Measurements from ENCODE around the gene BRME1.

DNA sequence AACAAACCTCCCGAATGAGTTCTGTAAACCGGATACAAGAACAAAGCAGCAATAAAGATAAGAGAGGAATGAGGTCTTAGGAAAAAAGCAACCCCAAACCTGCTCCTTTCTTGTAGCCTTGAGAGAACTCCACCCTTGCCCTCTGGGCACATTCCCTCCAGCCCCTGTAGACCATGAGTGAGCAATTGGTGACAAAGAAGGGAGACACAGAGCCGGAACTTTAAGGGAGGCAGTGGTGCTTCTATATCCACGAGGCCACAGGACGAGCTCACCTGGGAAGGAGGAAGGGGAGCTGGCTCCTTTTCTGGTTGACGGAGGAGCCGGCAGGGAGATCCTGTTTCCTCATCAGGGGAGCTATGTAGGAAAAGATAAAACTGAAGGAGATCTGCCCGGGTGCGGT, 13.0 kb downstream of the BRME1 start:
- no peak for TF ChIP-seq MAZ (IDR thresholded peaks at IDR 0.05; ENCODE audit: borderline replicate concordance, low read depth, low read length)
- no peak for TF ChIP-seq CBX8 (IDR thresholded peaks at IDR 0.05)
- TF ChIP-seq RCOR1 (IDR thresholded peaks at IDR 0.05; ENCODE audit: low read depth, low read length), result no peak
- TF ChIP-seq ESRRA (IDR thresholded peaks at IDR 0.05; ENCODE audit: borderline replicate concordance, low read length), result no peak
- TF ChIP-seq, protein P1, sequence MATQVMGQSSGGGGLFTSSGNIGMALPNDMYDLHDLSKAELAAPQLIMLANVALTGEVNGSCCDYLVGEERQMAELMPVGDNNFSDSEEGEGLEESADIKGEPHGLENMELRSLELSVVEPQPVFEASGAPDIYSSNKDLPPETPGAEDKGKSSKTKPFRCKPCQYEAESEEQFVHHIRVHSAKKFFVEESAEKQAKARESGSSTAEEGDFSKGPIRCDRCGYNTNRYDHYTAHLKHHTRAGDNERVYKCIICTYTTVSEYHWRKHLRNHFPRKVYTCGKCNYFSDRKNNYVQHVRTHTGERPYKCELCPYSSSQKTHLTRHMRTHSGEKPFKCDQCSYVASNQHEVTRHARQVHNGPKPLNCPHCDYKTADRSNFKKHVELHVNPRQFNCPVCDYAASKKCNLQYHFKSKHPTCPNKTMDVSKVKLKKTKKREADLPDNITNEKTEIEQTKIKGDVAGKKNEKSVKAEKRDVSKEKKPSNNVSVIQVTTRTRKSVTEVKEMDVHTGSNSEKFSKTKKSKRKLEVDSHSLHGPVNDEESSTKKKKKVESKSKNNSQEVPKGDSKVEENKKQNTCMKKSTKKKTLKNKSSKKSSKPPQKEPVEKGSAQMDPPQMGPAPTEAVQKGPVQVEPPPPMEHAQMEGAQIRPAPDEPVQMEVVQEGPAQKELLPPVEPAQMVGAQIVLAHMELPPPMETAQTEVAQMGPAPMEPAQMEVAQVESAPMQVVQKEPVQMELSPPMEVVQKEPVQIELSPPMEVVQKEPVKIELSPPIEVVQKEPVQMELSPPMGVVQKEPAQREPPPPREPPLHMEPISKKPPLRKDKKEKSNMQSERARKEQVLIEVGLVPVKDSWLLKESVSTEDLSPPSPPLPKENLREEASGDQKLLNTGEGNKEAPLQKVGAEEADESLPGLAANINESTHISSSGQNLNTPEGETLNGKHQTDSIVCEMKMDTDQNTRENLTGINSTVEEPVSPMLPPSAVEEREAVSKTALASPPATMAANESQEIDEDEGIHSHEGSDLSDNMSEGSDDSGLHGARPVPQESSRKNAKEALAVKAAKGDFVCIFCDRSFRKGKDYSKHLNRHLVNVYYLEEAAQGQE (IDR thresholded peaks at IDR 0.05), result no peak
- TF ChIP-seq, protein P2, sequence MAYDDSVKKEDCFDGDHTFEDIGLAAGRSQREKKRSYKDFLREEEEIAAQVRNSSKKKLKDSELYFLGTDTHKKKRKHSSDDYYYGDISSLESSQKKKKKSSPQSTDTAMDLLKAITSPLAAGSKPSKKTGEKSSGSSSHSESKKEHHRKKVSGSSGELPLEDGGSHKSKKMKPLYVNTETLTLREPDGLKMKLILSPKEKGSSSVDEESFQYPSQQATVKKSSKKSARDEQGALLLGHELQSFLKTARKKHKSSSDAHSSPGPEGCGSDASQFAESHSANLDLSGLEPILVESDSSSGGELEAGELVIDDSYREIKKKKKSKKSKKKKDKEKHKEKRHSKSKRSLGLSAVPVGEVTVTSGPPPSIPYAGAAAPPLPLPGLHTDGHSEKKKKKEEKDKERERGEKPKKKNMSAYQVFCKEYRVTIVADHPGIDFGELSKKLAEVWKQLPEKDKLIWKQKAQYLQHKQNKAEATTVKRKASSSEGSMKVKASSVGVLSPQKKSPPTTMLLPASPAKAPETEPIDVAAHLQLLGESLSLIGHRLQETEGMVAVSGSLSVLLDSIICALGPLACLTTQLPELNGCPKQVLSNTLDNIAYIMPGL (CRISPR knock-in tag; IDR thresholded peaks at IDR 0.05; ENCODE audit: borderline replicate concordance), result no peak
- TF ChIP-seq, protein P3, sequence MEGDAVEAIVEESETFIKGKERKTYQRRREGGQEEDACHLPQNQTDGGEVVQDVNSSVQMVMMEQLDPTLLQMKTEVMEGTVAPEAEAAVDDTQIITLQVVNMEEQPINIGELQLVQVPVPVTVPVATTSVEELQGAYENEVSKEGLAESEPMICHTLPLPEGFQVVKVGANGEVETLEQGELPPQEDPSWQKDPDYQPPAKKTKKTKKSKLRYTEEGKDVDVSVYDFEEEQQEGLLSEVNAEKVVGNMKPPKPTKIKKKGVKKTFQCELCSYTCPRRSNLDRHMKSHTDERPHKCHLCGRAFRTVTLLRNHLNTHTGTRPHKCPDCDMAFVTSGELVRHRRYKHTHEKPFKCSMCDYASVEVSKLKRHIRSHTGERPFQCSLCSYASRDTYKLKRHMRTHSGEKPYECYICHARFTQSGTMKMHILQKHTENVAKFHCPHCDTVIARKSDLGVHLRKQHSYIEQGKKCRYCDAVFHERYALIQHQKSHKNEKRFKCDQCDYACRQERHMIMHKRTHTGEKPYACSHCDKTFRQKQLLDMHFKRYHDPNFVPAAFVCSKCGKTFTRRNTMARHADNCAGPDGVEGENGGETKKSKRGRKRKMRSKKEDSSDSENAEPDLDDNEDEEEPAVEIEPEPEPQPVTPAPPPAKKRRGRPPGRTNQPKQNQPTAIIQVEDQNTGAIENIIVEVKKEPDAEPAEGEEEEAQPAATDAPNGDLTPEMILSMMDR (IDR thresholded peaks at IDR 0.05), result no peak
- TF ChIP-seq, protein P4, sequence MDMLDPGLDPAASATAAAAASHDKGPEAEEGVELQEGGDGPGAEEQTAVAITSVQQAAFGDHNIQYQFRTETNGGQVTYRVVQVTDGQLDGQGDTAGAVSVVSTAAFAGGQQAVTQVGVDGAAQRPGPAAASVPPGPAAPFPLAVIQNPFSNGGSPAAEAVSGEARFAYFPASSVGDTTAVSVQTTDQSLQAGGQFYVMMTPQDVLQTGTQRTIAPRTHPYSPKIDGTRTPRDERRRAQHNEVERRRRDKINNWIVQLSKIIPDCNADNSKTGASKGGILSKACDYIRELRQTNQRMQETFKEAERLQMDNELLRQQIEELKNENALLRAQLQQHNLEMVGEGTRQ (IDR thresholded peaks at IDR 0.05), result no peak
- TF ChIP-seq POLR2A (IDR thresholded peaks at IDR 0.05; ENCODE audit: low read length), result no peak
- TF ChIP-seq, protein P5, sequence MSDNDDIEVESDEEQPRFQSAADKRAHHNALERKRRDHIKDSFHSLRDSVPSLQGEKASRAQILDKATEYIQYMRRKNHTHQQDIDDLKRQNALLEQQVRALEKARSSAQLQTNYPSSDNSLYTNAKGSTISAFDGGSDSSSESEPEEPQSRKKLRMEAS (IDR thresholded peaks at IDR 0.05), result no peak
- TF ChIP-seq NFE2L2 (conservative IDR thresholded peaks at IDR 0.05; ENCODE audit: low read length), result no peak
- TF ChIP-seq RFX5 (IDR thresholded peaks at IDR 0.05), result no peak
- TF ChIP-seq CEBPB (IDR thresholded peaks at IDR 0.05), result no peak

Measured in A549 (cell line).